Stimulated activated CD4-positive, alpha-beta T cell treated with anti-CD3 and anti-CD28 coated beads, Interleukin-1b, Interleukin-23, amount 100 ng/mL, for 4 hours (primary cell): ENCODE results near the gene POLL.
"Not testable (repeated sequence)": the region's sequence is repeated elsewhere in the genome, so short reads cannot be mapped to it uniquely, and the experiment has no call there.

Experiments
- DNase-seq, 2 donors: peaks; one replicate each; pipeline ENCODE4 v3.0.0-alpha.2; 2020; ENCODE audit warnings: low read depth in 2 of 2

Gene POLL

DNA sequence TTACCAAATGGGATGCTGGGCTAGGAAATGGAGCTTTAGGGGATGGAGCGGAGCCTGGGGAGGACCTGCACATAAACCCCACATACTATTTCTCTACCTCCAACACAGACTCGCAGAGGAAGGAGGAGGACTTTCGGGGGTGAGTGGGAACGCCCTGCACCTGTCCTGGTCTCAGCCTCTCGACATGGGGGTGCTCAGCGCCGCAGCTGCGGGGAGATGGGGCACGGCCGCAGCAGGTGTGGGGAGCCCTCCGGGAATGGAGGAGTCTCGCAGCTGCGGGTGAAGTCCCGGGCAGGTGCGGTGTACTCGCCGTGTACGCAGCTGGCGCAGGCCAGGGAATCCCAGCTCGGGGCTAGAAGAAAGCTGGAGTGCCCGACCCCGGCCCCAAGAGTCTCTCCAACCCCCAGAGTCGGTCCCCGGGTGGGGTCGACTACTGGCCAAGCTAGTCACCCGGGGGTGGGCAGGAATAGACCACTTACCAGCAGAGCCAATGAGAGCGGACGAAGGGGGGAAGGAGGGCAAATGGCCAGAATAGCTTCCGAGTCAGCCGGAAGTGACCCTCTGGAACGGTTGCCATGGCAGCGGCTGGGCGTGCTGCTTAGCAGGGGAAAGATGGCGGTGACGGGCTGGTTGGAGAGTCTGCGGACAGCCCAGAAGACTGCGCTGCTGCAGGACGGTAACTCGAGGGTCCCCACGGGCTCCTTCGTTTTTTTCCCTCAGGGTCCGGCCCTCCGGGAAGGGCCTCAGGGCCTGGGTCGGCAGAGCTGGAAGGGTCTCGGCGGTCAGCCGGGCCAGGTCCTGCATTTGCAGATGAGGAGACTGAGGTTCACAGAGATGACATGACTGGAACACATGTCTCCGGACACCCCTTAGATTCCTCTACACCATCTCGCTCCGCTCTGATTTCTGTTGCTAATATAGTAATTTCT, at the start of gene POLL, which contains the start of gene DPCD:
TSS of gene POLL (minus strand) at position 533 of the 929 bp plus-strand sequence. CDS start 897 bp downstream, outside the sequence.
TSS of gene DPCD (plus strand) at position 597 of the 929 bp plus-strand sequence. CDS start at position 613, 16 bp downstream.
- peak; percentile 78 to 92 for DNase-seq

DNA sequence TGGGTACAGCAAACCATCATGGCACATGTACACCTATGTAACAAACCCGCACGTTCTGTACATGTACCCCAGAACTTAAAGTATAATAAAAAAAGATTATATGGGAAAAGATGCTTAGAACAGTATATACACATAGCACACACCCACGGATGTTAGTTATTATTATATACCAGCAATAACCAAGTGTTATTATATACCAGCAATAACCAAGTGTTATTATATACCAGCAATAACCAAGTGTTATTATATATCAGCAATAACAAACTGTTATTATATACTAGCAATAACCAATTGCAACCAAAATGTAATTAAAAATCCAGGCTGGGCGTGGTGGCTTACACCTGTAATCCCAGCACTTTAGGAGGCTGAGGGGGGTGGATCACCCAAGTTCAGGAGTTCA, 45.5 kb upstream of the POLL start:
- not testable (repeated sequence) for DNase-seq

DNA sequence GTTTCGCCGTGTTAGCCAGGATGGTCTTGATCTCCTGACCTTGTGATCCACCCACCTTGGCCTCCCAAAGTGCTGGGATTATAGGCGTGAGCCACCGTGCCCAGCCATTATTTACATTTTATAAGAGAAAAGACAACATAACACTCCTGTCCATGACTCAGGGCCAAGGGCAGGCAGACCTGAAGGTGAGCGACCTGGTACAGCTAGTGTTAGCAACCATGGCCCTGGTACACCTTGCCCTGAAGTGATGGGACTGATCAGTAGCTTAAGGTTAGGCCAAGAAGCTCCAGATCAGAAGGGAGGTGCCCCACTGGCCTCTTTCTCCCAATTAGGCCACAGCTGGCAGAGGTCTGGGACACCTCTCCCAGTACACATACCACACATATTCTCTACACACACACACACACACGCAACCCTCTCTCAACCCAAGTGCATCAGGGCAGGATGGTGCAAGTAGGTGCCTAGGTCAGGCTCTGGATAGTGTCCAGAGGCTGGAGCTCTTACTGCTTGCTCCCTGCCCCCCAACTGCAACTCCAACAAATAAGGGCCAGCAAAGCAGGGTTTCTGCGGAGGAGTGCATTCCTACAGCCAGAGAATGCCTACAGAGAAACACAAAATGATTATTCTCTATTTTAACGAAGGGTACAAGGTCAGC, 43.9 kb upstream of the POLL start:
- DNase-seq: no peak

DNA sequence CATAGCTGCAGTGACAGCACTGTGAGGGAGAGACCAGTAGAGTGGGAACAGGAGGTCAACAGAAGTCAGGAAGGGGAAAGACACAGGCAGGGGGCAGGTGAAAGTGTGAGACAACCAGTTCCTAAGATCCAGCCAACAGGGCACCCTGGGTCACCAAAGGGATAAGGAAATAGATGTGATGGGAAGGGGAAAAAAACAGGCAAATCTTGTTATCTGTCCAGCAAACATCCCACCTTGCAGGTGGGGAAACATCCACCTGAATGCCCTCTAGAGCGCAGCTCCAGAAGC, 42.5 kb upstream of the POLL start:
- DNase-seq: no peak

DNA sequence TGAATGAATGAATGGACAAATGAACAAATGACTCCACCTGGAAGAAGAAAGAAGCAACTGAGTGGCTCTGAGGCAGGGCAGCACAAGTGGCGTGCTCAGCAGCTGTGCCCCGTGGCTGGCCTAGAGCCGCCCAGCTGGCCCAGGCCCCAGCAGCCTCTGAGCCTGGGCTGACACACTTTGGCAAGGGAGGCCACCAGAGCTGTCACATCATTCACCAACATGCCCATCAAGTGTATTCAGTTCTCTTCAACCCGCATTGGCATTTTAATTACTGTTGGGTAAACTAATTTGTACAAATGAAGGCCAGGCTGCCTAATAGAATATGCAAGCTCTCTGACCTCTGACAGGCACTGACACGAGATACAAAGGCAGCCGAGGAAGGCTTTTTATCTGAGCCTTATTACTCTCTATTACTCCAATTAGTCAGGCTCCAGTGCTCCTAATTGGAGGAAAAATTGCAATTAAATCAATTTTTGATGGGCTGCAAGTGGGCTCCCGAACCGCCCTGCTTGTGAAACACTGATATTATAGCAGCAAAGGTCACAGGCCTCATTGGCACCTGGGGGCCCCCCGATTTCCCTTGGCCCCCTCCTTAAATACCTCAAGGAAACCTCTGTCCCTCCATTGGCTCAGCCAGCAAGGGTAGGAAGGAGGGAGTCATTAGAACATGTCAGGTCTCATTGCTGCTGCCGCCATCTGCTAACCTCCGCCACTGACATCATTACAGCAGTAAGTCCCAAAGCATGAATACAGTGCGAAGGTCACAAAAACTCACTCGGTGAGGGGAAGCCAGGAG, 42.0 kb upstream of the POLL start:
- DNase-seq: no peak

DNA sequence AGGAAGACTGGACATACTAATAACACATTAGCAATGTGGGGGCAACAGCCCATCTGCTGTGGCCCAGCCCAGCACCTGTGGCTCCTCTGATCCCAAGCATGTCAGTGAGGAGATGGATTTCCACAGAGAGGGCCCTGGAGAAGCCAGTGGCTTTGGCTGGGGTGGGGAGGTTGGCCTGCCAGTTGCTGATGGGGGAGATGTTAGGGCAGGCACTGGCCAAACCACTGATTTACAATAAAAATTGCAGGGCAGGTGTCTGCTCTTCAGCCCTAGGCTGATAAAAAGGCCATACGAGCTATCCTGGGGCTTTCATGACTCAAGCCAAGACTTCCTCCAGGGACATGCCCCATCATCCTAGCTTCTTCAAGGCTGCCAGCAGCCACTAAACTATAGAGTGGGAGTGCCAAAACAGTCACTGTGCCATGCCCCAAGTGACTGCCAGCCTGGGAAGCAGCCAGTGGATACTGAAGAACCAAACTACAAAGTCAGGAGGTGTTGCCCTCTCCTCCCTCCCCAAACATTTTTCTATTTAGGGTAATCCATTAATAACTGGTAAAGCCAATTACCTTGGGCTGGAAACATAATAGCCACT, 37.9 kb upstream of the POLL start:
- no peak for DNase-seq

DNA sequence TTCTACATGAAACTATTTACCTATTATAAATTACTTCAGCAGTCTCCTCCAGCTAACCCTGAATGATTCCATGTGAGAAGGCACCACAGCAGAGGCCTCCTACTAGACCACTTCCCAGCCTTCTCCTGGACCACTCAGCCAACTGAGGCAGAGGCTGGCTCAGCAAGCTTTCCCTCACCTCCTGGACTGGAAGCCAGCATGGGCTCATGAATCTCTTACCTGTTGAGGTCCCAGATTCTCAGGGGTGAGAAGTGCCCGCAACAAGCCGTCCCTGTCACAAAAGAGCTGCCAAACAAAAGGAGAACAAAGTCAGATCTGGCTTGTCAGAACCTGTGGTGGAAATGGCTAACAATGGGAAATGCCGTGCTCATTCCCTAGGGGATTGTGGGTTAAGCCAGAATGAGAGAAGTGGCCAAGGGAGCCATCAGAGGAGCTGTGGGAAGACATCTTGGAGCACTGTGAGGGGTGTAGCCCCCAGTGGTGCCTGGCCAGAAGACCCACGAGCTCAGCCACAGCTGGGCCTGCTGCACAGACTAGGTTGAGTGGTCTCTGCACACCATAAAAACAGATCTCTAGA, 36.6 kb upstream of the POLL start:
- DNase-seq: no peak

DNA sequence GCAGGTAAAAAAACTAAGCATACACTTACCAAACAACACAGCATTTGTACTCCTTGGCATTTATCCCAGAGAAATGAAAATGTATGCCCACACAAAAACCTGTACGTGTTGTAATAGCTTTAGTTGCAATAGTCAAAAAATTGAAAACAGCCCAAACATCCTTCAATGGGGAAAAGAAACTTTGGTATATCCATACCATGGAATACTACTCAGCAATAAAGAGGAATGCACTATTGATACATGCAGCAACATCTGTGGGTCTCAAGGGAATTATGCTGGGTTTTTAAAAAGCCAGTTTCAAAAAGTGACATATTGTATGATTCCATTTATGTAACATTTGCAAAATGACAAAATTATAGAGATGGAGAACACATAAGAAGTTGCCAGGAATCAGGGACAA, 35.5 kb upstream of the POLL start:
- DNase-seq: no peak

DNA sequence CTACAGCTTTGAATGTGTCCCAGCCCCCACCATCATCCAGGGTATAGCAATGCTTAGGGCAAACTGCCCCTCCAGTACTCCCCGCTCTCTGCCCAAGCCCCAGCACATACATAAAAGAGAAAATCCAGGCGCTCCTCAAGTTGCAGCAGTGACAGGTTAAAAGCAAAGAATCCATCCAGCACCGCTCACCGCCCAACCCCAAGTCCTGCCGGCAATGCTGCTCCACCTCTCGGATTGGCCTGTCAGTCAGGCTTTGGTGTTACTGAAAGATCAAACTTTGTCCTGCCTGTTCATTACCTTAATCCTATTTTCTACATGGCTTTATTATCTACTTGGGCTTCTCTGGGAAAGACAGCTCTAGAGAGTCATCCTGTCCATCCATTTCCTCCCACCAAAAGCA, 31.9 kb upstream of the POLL start:
- DNase-seq: no peak

DNA sequence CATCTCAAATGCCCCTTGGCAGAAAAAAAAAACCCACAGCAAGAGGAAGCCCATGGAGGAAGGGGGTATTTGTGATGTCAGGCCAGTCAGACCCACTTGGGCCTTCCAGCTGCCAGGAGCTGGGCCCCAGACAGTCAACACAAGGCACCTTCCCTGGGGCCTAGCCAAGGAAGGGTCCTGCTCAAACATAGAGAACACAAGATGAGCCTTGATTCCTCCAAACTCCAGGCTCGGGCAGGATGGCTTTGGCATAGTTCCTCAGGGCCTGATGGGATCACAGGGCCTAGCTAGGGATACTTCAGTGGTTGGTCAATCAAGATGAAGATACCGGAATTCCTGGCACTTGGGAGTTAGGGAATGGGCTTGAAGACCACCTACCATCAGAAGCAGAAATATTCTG, 30.8 kb upstream of the POLL start:
- DNase-seq: no peak

DNA sequence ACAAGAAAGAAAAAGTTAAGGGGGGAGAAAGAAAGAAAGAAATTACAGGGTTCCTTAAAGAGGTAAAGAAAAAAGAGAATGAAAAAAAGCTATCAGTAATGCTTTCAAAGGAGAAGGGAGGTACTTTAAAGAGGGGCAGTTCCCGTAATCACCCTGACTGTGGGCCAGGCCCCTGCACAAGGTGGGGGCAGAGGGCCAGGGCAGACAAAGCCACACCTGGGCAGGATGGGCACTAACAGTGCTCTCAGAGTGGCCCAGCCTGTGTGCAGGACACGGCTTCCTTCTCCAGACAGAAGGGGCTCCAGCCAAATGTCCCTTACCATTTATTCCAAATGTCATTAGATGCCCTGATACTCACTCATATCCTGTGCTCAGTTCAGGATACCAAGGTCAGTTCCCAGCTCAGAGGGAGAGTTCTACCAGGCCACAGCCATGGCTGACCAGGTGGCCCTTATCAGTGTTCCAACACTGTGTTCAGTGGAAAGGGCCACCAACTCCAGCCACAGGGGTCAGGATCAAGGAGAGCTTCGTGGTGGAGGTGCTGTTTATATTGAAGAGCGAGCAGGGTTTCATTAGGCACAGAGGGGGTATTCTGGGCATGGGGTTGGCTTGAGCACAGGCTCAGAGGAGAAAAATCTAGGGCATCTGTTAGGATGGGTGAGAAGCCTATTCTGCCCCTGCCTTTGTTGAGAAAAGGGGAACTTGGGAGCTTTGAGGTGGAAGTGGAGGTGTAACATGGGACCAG, 29.9 kb upstream of the POLL start:
- no peak for DNase-seq

DNA sequence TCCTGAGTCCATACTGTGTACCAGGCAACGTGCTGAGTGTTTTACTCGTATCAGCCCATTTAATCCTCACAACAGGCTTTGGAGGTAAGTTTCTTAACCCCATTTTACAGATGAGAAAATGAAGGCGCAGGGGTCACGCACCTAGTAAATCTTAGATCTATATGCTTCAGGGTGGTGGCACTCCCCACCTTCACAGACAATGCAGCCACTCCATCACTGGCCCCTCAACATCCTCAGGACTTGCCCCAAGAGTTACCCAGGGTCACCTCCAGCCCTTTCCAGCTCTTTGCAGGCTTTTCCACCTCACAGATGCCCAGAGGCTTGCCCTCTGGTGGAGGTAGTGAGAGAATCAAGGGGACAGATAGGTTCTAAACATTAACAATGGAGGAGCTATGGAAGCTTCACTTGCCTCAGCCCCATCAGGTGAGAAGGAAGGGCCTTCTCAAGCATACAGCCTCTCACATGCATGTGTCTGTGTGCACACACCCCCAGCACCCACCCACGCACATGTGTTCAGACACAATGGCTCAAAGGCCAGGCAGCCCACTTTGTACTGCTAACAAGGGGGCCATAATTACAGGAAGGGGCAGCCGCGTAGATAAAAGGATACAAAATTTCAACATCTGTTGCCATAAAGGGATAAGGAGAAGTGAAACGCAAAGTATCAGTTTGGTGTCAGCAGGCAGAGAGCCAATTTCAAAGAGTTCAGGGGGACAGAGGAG, 29.2 kb upstream of the POLL start:
- no peak for DNase-seq

DNA sequence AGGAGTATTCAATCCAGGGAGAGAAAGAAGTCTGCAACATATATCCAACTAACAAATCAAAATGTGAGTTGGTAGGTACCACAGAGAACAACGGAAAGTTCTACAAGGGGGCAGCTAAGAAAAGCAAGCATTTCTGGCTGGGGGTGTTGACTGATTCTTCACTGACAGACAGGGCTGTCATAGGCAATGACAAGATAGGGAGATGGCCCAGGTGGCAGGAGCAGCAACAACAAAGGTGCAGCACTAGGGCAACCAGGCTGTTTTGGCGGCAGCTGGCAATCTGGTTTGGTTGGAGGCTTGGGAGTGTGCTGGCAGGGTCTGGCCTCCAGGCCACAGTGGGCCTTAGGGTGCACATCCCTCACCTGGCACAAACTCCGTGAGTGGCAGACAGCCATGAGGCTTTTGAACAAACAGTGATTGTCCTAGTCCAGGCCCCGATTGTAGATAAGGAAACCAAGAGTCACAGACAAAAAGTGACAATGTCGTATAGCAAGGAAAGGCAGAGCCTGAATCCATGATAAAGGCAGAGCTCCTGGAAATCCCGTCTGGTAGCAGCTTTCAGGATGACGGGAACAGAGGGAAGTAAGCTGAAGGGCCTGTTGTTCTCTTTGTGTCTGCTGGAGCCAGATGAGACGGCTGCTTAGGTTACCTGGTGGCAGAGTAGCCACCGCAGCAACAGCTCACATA, 28.5 kb upstream of the POLL start:
- DNase-seq: no peak

DNA sequence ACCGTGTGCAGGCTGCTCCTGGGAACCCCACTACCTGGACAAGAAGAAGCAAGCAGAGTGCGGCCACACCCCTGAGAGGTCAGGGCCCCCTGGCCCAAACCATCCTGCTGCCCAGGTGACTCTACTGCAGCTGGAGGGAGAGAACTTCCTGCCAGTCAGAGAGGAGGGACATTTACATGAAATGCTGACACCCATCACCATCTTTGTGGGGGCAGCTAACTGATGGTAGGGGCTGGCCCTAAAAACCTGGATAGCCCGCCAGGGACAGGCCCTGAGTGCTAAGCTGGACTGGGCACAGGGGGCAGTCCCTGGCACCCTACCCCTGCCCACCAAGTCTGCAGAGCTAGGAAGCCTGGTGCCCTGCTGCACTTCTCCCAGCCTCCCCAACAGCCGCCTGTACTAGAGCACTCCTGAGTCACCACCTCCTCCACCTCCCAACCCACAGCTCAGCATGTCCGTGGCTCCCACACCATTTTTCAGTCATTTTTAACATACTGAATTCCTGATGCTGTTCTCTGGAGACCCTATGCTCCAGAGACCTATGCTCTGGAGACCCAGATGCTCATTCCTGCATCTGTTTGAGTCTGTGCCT, 27.6 kb upstream of the POLL start:
- no peak for DNase-seq

DNA sequence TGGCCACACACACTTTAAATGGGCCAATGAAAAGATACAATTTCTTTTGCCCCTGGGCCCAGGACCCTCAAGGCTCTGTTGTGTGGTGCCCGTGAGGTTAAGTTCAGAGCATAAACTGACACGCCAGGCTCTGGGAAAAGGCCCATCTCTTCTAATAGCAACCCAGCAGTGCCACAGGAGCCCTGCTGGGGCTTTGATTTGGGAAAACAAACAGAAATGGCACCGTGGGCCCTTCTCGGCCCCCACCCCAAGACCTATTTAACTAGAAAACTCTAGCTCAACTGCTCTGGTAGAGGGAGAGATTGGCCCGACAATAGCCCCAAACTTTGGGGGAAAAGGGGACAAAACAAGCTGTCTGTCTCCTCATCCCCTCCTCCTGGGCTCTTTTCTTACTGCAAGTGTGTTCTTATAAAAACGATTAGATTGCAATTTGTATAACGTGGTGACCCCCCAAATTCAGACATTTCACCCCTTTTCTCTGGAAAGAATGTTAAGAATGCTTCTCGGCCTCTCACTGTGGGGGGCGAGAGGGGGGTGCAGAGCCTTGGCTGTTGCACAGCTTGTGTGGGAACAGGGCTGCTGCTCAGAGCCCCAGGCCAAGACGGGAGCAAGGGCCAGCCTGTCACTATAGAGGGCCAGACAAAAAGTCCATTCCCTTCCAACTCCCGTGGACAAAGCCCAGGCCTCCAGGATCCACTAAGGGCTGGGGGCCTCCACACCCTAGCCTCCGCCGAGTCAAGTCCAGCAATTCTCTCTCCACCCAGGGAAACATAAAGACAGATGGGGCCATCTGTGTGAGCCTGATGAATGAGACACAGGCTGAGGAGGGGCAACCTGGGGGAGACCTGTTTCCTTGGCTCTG, 26.8 kb upstream of the POLL start:
- DNase-seq: no peak

DNA sequence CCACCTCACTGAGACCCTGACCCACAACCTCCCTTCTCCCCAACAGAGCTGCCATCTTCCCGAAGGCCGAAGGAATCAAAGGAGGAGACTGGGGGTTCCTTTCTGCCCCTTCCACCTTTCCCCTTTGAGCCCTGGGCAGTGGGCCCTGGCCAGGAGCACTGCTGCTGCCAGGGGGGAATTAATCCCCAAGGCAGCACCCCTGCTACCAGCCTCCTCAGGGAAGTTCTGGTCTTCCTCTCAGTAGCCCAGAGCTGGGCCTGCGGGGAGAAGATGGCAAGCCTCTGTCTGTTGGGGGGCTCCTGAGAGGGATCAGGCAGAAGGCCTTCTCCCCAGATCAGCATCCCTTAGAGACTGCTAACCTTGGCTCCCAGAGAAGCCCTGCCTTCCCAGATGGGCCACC, 25.6 kb upstream of the POLL start:
- DNase-seq: no peak

DNA sequence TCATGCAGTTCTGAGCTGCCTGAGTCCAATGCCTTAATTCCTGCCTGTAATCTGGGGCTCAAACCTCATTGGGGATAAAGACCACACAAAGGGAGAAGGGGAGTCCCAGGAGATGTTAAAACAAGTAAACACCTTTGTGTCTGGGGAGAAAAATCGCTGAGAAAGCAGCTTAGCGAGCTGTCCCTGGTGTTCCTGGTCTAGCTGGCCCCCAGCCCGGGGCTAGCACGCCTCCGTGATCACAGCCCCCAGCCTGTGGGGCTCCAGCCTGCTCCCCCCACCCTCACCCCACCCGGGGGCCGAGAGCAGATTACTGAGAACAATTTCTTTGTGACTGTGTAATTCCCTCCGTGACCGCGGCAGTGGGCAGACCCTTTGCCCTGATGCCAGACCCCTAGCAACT, 24.8 kb upstream of the POLL start:
- DNase-seq: no peak

DNA sequence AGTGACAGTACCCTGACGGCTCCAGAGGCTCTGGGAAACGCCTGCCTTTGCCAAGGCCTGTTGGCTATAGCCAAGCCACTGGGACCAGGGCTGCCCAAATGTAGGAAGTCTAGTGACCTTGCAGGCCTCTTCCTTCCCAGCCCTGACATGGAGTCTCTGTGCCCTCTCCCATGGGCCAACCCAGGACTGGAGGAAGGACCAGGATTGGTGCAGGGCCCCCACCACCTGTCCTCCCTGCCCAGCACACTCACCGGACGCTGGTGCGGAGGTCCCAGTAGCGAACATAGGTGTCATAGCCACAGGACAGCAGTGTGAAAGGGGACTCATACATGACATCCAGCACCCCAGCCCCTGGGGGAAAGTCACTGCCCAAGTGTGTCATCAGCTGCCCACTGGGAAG, 24.0 kb upstream of the POLL start:
- no peak for DNase-seq
